A549 (cell line): ENCODE data around the gene CEP44. TPM values are rescaled to one million over a fixed set of nuclear protein-coding genes. Genes with fewer than 3 reads are reported as not detected.

Experiments
- ATAC-seq, 2 experiments: fragments of 200-7000 bp in 1 of 2; fragments of >200 bp in 1 of 2; cut with Nextera tagmentation in 1 of 2; cut with Tn5 transposase in 1 of 2; 3 replicates each; pipeline versions ENCODE4 v1.8.0 to v1.9.1; 2018 to 2020; ENCODE audit warnings: mild to moderate bottlenecking in 1 of 2, moderate library complexity in 1 of 2
- CTCF ChIA-PET: fragments of 300-600 bp; sonication (Branson Sonifier 250); formaldehyde crosslinking; extraction: SDS; loops from one replicate; lab custom pipeline; 2021; ENCODE audit warnings: antibody characterized with exemption, inconsistent platforms; lab: Yijun Ruan, JAX
- POLR2A ChIA-PET: fragments of 350-600 bp; formaldehyde crosslinking; extraction: SDS; loops from one replicate; lab custom pipeline; 2021; ENCODE audit warnings: antibody characterized with exemption, inconsistent platforms; lab: Yijun Ruan, JAX
- DNase-seq, 2 experiments: peaks; one replicate each; pipeline versions ENCODE4 v3.0.0 to v3.0.0-alpha.2; 2011 to 2016; ENCODE audit warnings: low read depth in 1 of 2, low spot score in 1 of 2
- FAIRE-seq: peaks from 2 replicates; lab custom pipeline; 2011; peaks lifted over from hg19 to GRCh38; lab: Jason Lieb, UNC
- H3K27ac ChIP-seq, 2 experiments: fragments of >200 bp; sonication (Bioruptor Twin); formaldehyde crosslinking; 3 replicates each; pipeline ENCODE4 v1.5.1; 2016 to 2017
- H3K4me1 ChIP-seq: fragments of >200 bp; sonication (Bioruptor Twin); formaldehyde crosslinking; 3 replicates; pipeline ENCODE4 v1.6.1; 2016
- H3K4me2 ChIP-seq: fragments of >200 bp; sonication (Bioruptor Twin); formaldehyde crosslinking; 3 replicates; pipeline ENCODE4 v1.6.1; 2016
- H3K4me3 ChIP-seq: fragments of >200 bp; sonication (Bioruptor Twin); formaldehyde crosslinking; 3 replicates; pipeline ENCODE4 v1.5.1; 2016
- H3K9me3 ChIP-seq: fragments of >200 bp; sonication (Bioruptor Twin); formaldehyde crosslinking; 3 replicates; pipeline ENCODE4 v1.6.1; 2016
- BHLHE40 ChIP-seq: IDR thresholded peaks from 2 replicates; pipeline ENCODE4 v1.6.1; 2012; ENCODE audit warnings: low read depth, low read length, inconsistent platforms
- CBX8 ChIP-seq: fragments of 200-600 bp; sonication (generic); IDR thresholded peaks from 2 replicates; pipeline ENCODE4 v1.6.1; 2016
- CHD2 ChIP-seq: fragments of 150-350 bp; IDR thresholded peaks from 2 replicates; pipeline ENCODE4 v1.6.1; 2014; ENCODE audit warnings: low read length; ENCODE audit not compliant: partially characterized antibody
- EHF ChIP-seq: fragments of 250-450 bp; sonication (Bioruptor Pico); IDR thresholded peaks from 2 replicates; pipeline ENCODE4 v1.5.0; 2020; ENCODE audit warnings: mild to moderate bottlenecking
- EHMT2 ChIP-seq: fragments of 200-600 bp; sonication (generic); IDR thresholded peaks from 2 replicates; pipeline ENCODE4 v1.6.1; 2016; ENCODE audit warnings: antibody characterized with exemption, low read depth, mild to moderate bottlenecking, moderate library complexity
- ESRRA ChIP-seq: fragments of 150-350 bp; IDR thresholded peaks from 2 replicates; pipeline ENCODE4 v1.6.1; 2014; ENCODE audit warnings: mild to moderate bottlenecking, low read length, borderline replicate concordance
- FOXS1 ChIP-seq: fragments of 250-450 bp; sonication (Bioruptor Pico); IDR thresholded peaks from 2 replicates; pipeline ENCODE4 v1.5.0; 2020; ENCODE audit warnings: mild to moderate bottlenecking, moderate library complexity
- HDAC2 ChIP-seq: fragments of 200-600 bp; sonication (generic); IDR thresholded peaks from 2 replicates; pipeline ENCODE4 v1.6.1; 2016
- KDM1A ChIP-seq: fragments of 200-600 bp; sonication (generic); IDR thresholded peaks from 2 replicates; pipeline ENCODE4 v1.6.1; 2016; ENCODE audit warnings: low read depth, mild to moderate bottlenecking
- MAX ChIP-seq: IDR thresholded peaks from 2 replicates; pipeline ENCODE4 v1.6.1; 2012
- MAZ ChIP-seq: fragments of 150-350 bp; IDR thresholded peaks from 2 replicates; pipeline ENCODE4 v1.6.1; 2014; ENCODE audit warnings: antibody characterized with exemption, low read depth, low read length, borderline replicate concordance
- PBX3 ChIP-seq: IDR thresholded peaks from 2 replicates; pipeline ENCODE4 v1.6.1; 2012
- PHF8 ChIP-seq: fragments of 200-600 bp; sonication (generic); IDR thresholded peaks from 2 replicates; pipeline ENCODE4 v1.6.1; 2016; ENCODE audit warnings: low read depth, mild to moderate bottlenecking, antibody characterized with exemption, moderate library complexity, borderline replicate concordance
- POLR2A ChIP-seq: IDR thresholded peaks from 2 replicates; pipeline ENCODE4 v1.6.1; 2012; ENCODE audit warnings: mild to moderate bottlenecking, low read length
- RARB ChIP-seq: fragments of 250-450 bp; sonication (Bioruptor Pico); IDR thresholded peaks from 2 replicates; pipeline ENCODE4 v1.8.0; 2021; ENCODE audit warnings: mild to moderate bottlenecking, moderate library complexity
- RFX5 ChIP-seq: fragments of 450-650 bp; IDR thresholded peaks from 2 replicates; pipeline ENCODE4 v1.7.1; 2014; ENCODE audit warnings: antibody characterized with exemption, mild to moderate bottlenecking, moderate library complexity
- SREBF2 ChIP-seq: fragments of 450-650 bp; IDR thresholded peaks from 2 replicates; pipeline ENCODE4 v1.6.1; 2014; ENCODE audit warnings: mild to moderate bottlenecking, moderate library complexity
- TFCP2L1 ChIP-seq: fragments of 250-450 bp; sonication (Bioruptor Pico); IDR thresholded peaks from 2 replicates; pipeline ENCODE4 v1.5.0; 2021; ENCODE audit warnings: mild to moderate bottlenecking
- ZFP36 ChIP-seq: fragments of 450-650 bp; IDR thresholded peaks from 2 replicates; pipeline ENCODE4 v1.6.1; 2014; ENCODE audit warnings: borderline replicate concordance; ENCODE audit not compliant: partially characterized antibody
- WGBS: methylation state at CpG from one replicate; pipeline ENCODE4 v1.1.6; 2017; ENCODE audit errors: missing lambda C conversion rate; 5-methylcytosine and 5-hydroxymethylcytosine counted together
- polyA plus RNA-seq, 4 experiments: library from polyadenylated mRNA; depleted of rRNA in 3 of 4; stranded (reverse); fragments of >200 nt; fragmentation: RNase III in 1 of 4; extraction: RNeasy Plus Mini Kit Qiagen cat#74134 plus additional on column Dnase treatment in 1 of 4; gene quantifications; 2 replicates in 3 of 4; 3 replicates in 1 of 4; pipeline ENCODE4 v1.2.3, GENCODE V29; 2011 to 2017

CEP44 gene
- polyA plus RNA-seq, 2 of the 4 experiments (the other 2 are of a cell fraction) = 8.0 to 14.1 TPM

GRCh38 chr4:174320494-174321199, 36.9 kb downstream of the CEP44 start:
- WGBS = 81% methylated on average over 5 of the region's 5 CpGs
- Histone ChIP-seq H3K4me2 (no peak overlapping the region), H3K4me3 (no peak overlapping the region), H3K9me3 (no peaks in the 10 kb centered on the region), H3K4me1 (peaks cover 13% of the 10 kb centered on the region; the same call in 2 of the 3 replicates), H3K27ac (no peak overlapping the region)
- ATAC-seq = no peak
- no peak for TF ChIP-seq CBX8
- TF ChIP-seq POLR2A = no peak
- TF ChIP-seq SREBF2 = no peak
- no peak for TF ChIP-seq MAX
- TF ChIP-seq PBX3 = no peak
- TF ChIP-seq CHD2 = no peak
- TF ChIP-seq ESRRA = no peak
- no peak for TF ChIP-seq FOXS1 (CRISPR knock-in tag)
- ChIA-PET CTCF (interaction anchor here (0.8 kb wide), 1 partner anchor 900 kb away, joined by 3 read pairs; no protein-coding TSS in a partner anchor), POLR2A (interaction anchor here (0.5 kb wide), 1 partner anchor 791 kb away, joined by 4 read pairs; the partner anchor contains the start of gene HAND2)
- no peak for FAIRE-seq
- DNase-seq = no peak

GRCh38 chr4:174324236-174324635, 40.5 kb downstream of the CEP44 start:
- H3K4me3 ChIP-seq = no peak overlapping the region
- H3K9me3 ChIP-seq = no peaks in the 10 kb centered on the region
- no peaks in the 10 kb centered on the region for H3K4me1 ChIP-seq
- no peak for ATAC-seq
- TF ChIP-seq BHLHE40 (no peak), RFX5 (no peak), HDAC2 (no peak), RARB (no peak), EHF (CRISPR knock-in tag) (no peak), PHF8 (no peak), EHMT2 (no peak), PBX3 (no peak), KDM1A (no peak)
- no peak overlapping the region for H3K4me2 ChIP-seq
- ChIA-PET POLR2A (no interaction called here), CTCF (no interaction called here)
- no peak overlapping the region for H3K27ac ChIP-seq
- DNase-seq = no peak
- no peak for FAIRE-seq
- WGBS = 84% methylated on average over 1 of the region's 1 CpG

- Histone ChIP-seq H3K4me3 (no peak overlapping the region), H3K9me3 (no peaks in the 10 kb centered on the region), H3K27ac (no peak overlapping the region), H3K4me2 (no peak overlapping the region), H3K4me1 (no peaks in the 10 kb centered on the region)
- no peak for FAIRE-seq
- 80% methylated on average over 2 of the region's 2 CpGs for WGBS
- DNase-seq = no peak
- ChIA-PET CTCF (no interaction called here), POLR2A (no interaction called here)
- TF ChIP-seq ZFP36 = no peak
- TF ChIP-seq MAZ = no peak
- TF ChIP-seq TFCP2L1 (CRISPR knock-in tag) = no peak
- no peak for TF ChIP-seq PHF8
- no peak for TF ChIP-seq KDM1A
- no peak for ATAC-seq
Observed at GRCh38 chr4:174324725-174325124, 41.0 kb downstream of the CEP44 start.
